MCF 10A (cell line): ENCODE results near the gene LRRK1. TPM values are rescaled to one million over a fixed set of nuclear protein-coding genes. Genes with fewer than 3 reads are reported as not detected.

Experiments
- BruUV-seq: library from RNA; stranded (reverse); fragments of 400-500 nt; replicated peaks from 2 replicates; lab custom pipeline; 2021; lab: Mats Ljungman, UMichigan
- CTCF ChIA-PET: fragments of 300-600 bp; sonication (Branson Sonifier 250); formaldehyde crosslinking; extraction: SDS; loops from one replicate; lab custom pipeline; 2021; ENCODE audit warnings: antibody characterized with exemption, inconsistent platforms; lab: Yijun Ruan, JAX
- POLR2A ChIA-PET: fragments of 300-600, 350-650 bp; sonication (Branson Sonifier 250); formaldehyde crosslinking; extraction: SDS; loops from one replicate; lab custom pipeline; 2020; ENCODE audit warnings: antibody characterized with exemption, inconsistent platforms; lab: Yijun Ruan, JAX
- DNase-seq: peaks from one replicate; pipeline ENCODE4 v3.0.0-alpha.2; 2018; ENCODE audit not compliant: unreplicated experiment
- H3K27ac Mint-ChIP-seq: one replicate; pipeline ENCODE4 v1.8.0; 2022; ENCODE audit warnings: mild to moderate bottlenecking, low read depth, mixed read lengths; ENCODE audit not compliant: unreplicated experiment
- H3K27me3 Mint-ChIP-seq: one replicate; pipeline ENCODE4 v1.8.0; 2022; ENCODE audit warnings: mixed read lengths; ENCODE audit not compliant: insufficient read depth, unreplicated experiment
- H3K36me3 Mint-ChIP-seq: one replicate; pipeline ENCODE4 v1.8.0; 2022; ENCODE audit warnings: mild to moderate bottlenecking, moderate library complexity, mixed read lengths; ENCODE audit not compliant: insufficient read depth, unreplicated experiment
- H3K4me1 Mint-ChIP-seq: one replicate; pipeline ENCODE4 v1.8.0; 2022; ENCODE audit warnings: mixed read lengths; ENCODE audit not compliant: insufficient read depth, unreplicated experiment
- H3K4me3 Mint-ChIP-seq: one replicate; pipeline ENCODE4 v1.8.0; 2022; ENCODE audit warnings: mild to moderate bottlenecking, moderate library complexity, mixed read lengths; ENCODE audit not compliant: unreplicated experiment
- H3K9me3 Mint-ChIP-seq: one replicate; pipeline ENCODE4 v1.8.0; 2022; ENCODE audit warnings: mixed read lengths; ENCODE audit not compliant: unreplicated experiment
- intact Hi-C: fragments of 100-400 bp; cut with micrococcal nuclease; formaldehyde crosslinking; loops from 2 replicates; pipeline ENCODE4 v1.14.1; 2022
- total RNA-seq: library from RNA; stranded (reverse); gene quantifications from 2 replicates; pipeline ENCODE4 v1.2.3, GENCODE V29; 2022
- TF ChIP-seq, protein P1 (sequence below): fragments of 200-600 bp; IDR thresholded peaks from one replicate; pipeline ENCODE4 v1.8.0; 2022; ENCODE audit warnings: antibody characterized with exemption, mild to moderate bottlenecking; ENCODE audit not compliant: unreplicated experiment

The LRRK1 gene
- total RNA-seq, 1 experiment from 2014 or later, result 15.4 TPM

DNA sequence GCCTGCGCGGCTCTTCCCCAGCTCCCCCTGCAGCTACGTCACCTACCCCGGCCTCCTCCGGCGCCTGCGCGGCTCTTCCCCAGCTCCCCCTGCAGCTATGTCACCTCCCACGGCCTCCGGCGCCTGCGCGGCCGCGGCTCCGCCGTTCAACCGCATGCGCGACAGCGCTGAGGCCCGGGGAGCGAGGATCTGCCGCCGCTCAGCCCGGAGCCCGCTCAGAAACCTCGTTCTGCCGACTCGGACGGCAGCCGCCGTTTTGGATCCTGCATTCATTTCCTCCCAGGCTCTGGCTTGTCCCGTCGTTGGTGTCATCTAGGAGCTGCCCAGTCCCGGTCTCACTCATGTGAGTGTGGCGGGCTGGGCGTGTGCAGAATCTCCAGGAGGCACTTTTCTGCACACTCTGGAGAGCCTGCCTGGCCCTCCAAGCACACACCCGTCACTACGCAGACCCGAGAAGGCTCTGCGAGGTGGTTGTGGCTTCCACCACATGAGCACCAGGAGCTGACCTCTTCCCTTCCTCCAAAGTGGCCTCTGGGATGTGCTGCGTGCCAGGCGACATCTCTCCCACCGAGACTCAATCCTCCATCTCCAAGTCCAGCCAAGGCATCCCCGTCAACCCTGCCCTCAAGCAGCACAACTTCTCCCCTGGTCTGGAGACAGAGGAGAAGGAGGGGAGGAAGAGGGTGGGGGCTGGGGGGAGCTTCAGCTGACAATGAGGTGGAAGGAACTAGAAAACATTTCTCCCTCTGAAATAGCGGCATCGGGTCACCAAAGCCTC is 167.4 kb downstream of the LRRK1 start:
- no TSS peak for BruUV-seq
- H3K36me3 Mint-ChIP-seq, result no peaks in the 10 kb centered on the region
- DNase-seq, result no peak
- no peaks in the 10 kb centered on the region for H3K9me3 Mint-ChIP-seq
- no peaks in the 10 kb centered on the region for H3K27me3 Mint-ChIP-seq
- CTCF ChIA-PET, result interaction anchor here (0.6 to 7.1 kb wide), 13 partner anchors 18 to 584 kb away, joined by 3 to 62 read pairs (median 3); partner anchors contain the start of gene CHSY1
- TF ChIP-seq, protein P1, sequence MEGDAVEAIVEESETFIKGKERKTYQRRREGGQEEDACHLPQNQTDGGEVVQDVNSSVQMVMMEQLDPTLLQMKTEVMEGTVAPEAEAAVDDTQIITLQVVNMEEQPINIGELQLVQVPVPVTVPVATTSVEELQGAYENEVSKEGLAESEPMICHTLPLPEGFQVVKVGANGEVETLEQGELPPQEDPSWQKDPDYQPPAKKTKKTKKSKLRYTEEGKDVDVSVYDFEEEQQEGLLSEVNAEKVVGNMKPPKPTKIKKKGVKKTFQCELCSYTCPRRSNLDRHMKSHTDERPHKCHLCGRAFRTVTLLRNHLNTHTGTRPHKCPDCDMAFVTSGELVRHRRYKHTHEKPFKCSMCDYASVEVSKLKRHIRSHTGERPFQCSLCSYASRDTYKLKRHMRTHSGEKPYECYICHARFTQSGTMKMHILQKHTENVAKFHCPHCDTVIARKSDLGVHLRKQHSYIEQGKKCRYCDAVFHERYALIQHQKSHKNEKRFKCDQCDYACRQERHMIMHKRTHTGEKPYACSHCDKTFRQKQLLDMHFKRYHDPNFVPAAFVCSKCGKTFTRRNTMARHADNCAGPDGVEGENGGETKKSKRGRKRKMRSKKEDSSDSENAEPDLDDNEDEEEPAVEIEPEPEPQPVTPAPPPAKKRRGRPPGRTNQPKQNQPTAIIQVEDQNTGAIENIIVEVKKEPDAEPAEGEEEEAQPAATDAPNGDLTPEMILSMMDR, result no peak
- H3K4me1 Mint-ChIP-seq, result no peaks in the 10 kb centered on the region
- intact Hi-C loops, result loop anchor here (5.0 kb wide), 1 partner anchor 69 kb away; no protein-coding TSS in a partner anchor
- no peak overlapping the region for H3K4me3 Mint-ChIP-seq
- no peak overlapping the region for H3K27ac Mint-ChIP-seq
- POLR2A ChIA-PET, result interaction anchor here (1.3 to 1.6 kb wide), 2 partner anchors 166 to 175 kb away, joined by 3 to 4 read pairs; partner anchors contain the start of gene CHSY1

DNA sequence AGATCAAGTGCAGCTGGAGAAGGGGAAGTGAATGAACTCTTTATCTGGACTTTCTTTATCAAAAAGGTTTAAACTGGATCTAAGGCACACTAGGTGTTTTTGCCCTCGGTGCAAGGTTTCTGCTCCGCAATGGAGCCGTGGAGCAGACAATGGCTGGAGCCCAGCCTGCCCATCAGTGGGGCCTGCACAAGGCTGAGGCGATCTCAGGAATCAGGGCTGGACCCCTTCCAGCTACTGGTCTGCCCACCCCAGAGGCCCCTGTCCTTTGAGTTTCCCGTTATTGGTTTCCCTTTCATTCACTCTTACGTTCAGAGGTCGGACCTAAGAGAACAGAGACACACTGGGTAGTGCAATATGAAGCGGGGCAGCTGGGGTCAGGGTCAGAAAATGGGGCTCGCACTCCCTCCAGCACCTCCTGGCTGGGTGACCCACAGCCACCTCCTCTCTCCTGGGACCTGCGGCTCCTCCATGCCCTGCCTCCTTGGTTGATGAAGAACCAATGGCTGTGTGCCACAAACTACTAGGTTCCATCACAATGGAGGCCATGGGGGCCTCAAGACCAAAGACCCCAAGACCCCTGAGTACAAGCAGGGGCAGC is 168.1 kb downstream of the LRRK1 start:
- ChIA-PET CTCF (interaction anchor here (0.6 to 7.1 kb wide), 13 partner anchors 16 to 583 kb away, joined by 3 to 62 read pairs (median 3); partner anchors contain the start of gene CHSY1), POLR2A (interaction anchor here (1.6 kb wide), 1 partner anchor 174 kb away, joined by 3 read pairs; no protein-coding TSS in a partner anchor)
- intact Hi-C loops, result loop anchor here (5.0 kb wide), 1 partner anchor 70 kb away; no protein-coding TSS in a partner anchor
- no TSS peak for BruUV-seq
- DNase-seq, result no peak
- Mint-ChIP-seq H3K27ac (no peak overlapping the region), H3K9me3 (no peaks in the 10 kb centered on the region), H3K36me3 (no peaks in the 10 kb centered on the region), H3K4me1 (no peaks in the 10 kb centered on the region), H3K4me3 (no peak overlapping the region), H3K27me3 (no peaks in the 10 kb centered on the region)
- TF ChIP-seq, protein P1, result no peak

DNA sequence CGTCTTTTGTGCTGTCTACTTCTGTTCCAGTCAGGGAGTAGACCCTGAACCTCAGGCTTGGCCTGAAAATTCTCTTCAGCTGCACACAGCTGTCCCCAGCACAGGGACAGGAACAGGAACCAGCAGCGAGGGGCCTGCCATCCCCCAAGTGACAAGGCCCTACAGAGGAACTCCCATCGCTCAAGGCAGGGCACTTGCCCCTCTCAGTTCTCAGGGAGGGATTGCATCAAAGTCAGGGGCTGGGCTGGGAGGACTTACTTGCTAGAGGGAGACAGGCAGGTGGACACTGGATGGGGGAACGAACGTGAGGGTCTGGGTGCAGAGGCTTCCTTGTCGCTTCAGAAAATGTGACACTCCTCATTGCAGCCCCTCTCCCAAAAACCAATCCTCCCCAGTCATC is 169.1 kb downstream of the LRRK1 start:
- POLR2A ChIA-PET, result interaction anchor here (1.1 to 1.6 kb wide), 3 partner anchors 162 to 173 kb away, joined by 3 read pairs; partner anchors contain the start of gene CHSY1
- TF ChIP-seq, protein P1, result no peak
- Mint-ChIP-seq H3K36me3 (no peaks in the 10 kb centered on the region), H3K27me3 (no peaks in the 10 kb centered on the region), H3K27ac (no peak overlapping the region), H3K9me3 (no peaks in the 10 kb centered on the region), H3K4me3 (no peak overlapping the region), H3K4me1 (no peaks in the 10 kb centered on the region)
- intact Hi-C loops, result loop anchor here (1.0 to 5.0 kb wide), 4 partner anchors 71 to 170 kb away; no protein-coding TSS in a partner anchor
- no peak for DNase-seq
- CTCF ChIA-PET, result interaction anchor here (0.6 to 7.1 kb wide), 22 partner anchors 9 to 205 kb away, joined by 3 to 62 read pairs (median 4); partner anchors contain the start of gene CHSY1
- BruUV-seq, result no TSS peak
